DND-41 (cell line): ENCODE measurements around the gene PTPRD.

Experiments
- CTCF ChIP-seq: IDR thresholded peaks from 2 replicates; pipeline ENCODE4 v1.5.1; 2012; ENCODE audit warnings: borderline replicate concordance, low read length, moderate library complexity, mild to moderate bottlenecking; ENCODE audit not compliant: poor library complexity, severe bottlenecking; ENCODE audit errors: extremely low read depth
- EZH2 ChIP-seq: IDR thresholded peaks from 3 replicates; pipeline ENCODE4 v1.6.1; 2012; ENCODE audit warnings: borderline replicate concordance, low read depth, mild to moderate bottlenecking, moderate library complexity, low read length, inconsistent platforms; ENCODE audit not compliant: severe bottlenecking

GRCh38 chr9:8621416-8621815 lies 1991.4 kb downstream of the PTPRD start:
- TF ChIP-seq CTCF (no peak), EZH2 (no peak)
